PC-9 (cell line): ENCODE measurements around the gene NUTM2F.
"Not testable (repeated sequence)": the region's sequence is repeated elsewhere in the genome, so short reads cannot be mapped to it uniquely, and the experiment has no call there.

Experiments
- CTCF ChIP-seq: fragments of 200-600 bp; sonication (generic); conservative IDR thresholded peaks from 2 replicates; pipeline ENCODE4 v1.6.1; 2017; ENCODE audit warnings: mixed run types, antibody characterized with exemption, mild to moderate bottlenecking, moderate library complexity
- EZH2 ChIP-seq: fragments of 200-600 bp; sonication (generic); IDR thresholded peaks from 2 replicates; pipeline ENCODE4 v1.8.0; 2017; ENCODE audit warnings: antibody characterized with exemption, low read depth

GRCh38 chr9:94341703-94342102, 13.3 kb upstream of the NUTM2F start:
- TF ChIP-seq EZH2, CTCF: not testable (repeated sequence)
